ENCODE data around the gene AMACR.

Gene AMACR

DNA sequence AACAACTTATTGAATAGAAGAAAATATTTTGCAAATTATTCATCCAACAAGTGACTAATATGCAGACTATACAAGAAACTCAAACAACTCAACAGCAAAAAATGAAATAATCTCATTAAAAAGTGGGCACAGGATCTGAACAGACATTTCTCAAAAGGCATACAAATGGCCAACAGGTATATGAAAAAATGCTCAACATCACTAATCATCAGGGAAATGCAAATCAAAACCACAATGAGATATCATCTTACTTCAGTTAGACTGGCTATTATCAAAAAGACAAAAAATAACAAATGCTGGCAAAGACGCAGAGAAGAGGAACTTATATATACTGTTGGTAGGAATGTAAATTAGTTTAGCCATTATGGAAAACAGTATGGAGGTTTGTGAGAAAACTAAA lies 1.8 kb upstream of the AMACR start:
- in situ Hi-C loops (cut with MboI; ENCODE audit: low sequenced_read_pairs), result no loop called here

DNA sequence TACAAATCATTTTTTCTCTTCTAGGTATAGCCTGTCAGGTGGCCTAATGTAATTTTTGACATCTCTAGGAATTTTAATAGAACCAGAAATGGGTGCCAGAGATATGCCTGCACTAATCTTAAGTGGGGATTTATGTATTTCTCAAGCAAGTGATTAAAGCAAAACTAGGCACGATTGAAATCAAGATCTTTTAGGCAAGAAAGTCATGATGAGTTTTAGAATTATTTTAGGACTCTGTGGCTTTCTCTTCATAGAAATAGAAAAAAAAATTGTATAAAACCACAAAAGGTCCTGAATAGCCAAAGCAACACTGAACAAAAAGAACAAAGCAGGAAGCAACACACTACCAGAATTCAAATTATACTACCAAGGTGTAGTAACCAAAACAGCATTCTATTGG lies 952 bp upstream of the AMACR start:
- in situ Hi-C loops (cut with MboI; ENCODE audit: low sequenced_read_pairs), result no loop called here

- in situ Hi-C loops (cut with MboI; ENCODE audit: low sequenced_read_pairs), result no loop called here
These were observed 639 bp downstream of the AMACR start for GRCh38 chr5:34007201-34007620.

GRCh38 chr5:34005681-34006080 lies 2.2 kb downstream of the AMACR start:
- in situ Hi-C loops (cut with MboI; ENCODE audit: low sequenced_read_pairs), result no loop called here

GRCh38 chr5:34005211-34005610 lies 2.6 kb downstream of the AMACR start:
- in situ Hi-C loops (cut with MboI; ENCODE audit: low sequenced_read_pairs), result no loop called here

GRCh38 chr5:34003941-34004340 lies 3.9 kb downstream of the AMACR start:
- in situ Hi-C loops (cut with MboI; ENCODE audit: low sequenced_read_pairs), result no loop called here

DNA sequence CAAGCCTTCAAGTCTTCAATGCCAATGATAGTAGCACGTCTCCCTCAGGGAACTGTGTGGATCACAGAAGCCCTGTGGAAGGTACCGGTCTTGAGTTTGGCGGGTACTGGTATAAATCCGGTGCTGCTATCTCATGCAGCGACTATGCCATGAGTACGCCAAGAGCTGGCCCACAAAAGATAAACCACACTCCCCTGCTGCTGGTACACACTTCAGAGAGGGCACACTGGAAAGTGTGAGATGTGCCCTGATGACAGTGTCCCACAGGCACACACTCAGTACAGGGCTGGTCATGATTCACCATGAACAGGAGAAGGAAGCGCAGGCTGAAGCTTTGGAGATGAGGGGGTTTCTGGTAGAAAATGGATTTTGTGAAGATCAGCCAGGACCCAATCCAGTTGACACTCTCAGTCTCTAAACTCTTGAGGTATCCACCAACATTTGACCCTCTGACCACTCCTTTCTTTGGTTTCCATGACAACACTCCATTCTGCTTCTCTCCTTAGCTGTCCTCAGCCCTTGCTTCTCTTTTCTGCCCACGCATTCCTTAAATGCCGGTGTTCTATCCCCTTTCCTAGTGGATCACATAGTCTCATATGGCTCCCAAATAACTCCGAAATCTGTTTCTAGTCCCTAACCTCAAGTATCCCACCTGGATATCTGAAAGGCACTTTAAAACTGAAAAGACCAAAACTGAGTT lies 5.1 kb downstream of the AMACR start:
- in situ Hi-C loops (cut with MboI; ENCODE audit: low sequenced_read_pairs), result no loop called here

DNA sequence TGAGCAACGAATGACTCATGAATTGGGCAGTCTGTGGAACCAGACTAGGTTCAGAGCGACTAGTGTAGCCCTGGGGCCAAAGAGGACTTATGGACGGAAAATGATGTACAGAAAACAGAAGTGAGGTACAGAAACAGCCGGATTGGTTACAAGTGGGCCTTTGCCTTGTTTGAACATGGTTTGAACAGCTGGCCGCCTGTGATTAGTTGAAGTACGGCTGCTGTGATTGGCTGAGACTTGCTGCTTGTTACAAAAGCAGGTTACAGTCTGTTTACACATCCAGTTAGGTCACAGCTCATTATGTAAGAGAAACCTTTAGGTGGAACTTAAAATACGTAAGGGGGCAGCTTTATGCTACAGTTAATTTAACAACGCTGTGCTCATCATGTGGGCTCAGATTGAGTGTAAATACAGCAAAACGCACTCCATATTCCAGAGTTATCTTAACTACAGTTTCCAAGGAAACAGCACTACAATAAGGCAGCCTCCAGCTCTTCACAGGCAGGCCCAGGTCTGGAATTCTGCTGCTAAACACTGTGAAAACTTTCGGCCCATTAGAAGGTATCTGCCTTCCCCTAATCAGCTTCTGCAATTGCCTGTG lies 6.5 kb downstream of the AMACR start:
- in situ Hi-C loops (cut with MboI; ENCODE audit: low sequenced_read_pairs), result no loop called here

GRCh38 chr5:33999978-34000377 lies 7.9 kb downstream of the AMACR start:
- in situ Hi-C loops (cut with MboI; ENCODE audit: low sequenced_read_pairs), result no loop called here

DNA sequence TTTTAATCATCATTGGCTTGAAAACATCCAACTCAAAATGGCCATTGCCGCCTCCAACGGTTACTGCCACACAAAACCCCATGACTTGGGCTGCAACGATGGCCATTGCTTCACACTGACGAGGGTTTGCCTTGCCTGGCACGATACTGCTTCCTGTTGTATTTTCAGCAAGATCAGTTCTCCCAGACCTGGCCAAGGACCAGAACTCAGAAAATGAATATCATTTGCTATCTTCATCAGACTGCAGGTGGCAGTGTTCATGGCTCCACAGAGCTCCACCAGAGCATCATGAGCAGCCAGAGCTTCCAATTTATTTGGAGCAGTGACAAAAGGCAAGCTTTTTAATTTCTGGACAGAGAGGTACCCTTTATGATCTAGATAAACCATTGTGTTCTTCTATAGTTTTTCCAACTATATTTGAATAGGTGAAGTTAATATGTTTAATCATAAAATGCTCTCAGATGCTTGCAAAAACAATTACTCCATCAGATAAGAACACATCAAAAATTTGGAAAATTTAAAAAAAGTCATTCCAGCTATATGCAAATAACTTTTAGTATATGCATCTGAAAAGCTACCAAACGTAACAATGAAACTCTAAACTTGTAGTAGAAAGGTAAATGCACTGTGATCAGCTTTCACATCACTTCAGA lies 10.4 kb downstream of the AMACR start:
- in situ Hi-C loops (cut with MboI; ENCODE audit: low sequenced_read_pairs), result no loop called here

DNA sequence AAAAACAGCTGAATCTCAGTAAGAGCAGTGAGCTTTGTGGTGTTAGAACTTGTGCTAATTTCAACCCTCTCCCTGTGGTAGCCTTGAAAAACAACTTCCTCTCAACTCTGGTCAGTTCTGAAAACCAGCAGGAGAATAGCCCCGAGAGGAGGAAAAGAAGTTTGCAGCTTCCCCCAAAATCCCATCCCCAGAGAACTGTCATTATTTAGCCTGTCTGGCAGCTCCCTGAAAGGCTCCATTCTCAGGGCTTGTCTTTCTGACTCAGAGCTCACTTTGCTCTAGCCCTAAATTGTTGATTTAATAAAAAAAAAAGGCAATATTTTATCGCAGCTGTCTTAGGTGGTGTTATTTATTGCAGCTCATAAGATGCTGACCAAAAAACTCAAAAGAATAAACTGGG lies 12.0 kb downstream of the AMACR start:
- in situ Hi-C loops (cut with MboI; ENCODE audit: low sequenced_read_pairs), result no loop called here

DNA sequence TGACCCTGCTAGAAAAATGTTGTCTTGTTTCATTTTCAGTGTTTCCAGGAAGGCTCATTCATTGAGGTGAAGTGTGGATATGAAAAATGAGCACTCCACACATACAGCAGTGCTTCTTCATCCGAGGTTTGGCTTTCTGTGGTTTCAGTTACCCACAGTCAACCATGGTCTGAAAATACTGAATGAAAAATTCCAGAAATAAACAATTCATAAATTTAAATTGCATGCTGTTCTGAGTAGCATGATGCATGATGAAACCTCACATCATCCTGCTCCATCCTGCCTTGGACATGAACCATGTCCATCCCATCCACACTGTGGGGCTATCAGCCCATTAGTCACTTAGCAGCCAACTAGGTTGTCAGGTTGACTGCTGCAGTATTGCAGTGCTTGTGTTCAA lies 13.0 kb downstream of the AMACR start:
- in situ Hi-C loops (cut with MboI; ENCODE audit: low sequenced_read_pairs), result no loop called here

GRCh38 chr5:33992864-33993263 lies 15.0 kb downstream of the AMACR start:
- in situ Hi-C loops (cut with MboI; ENCODE audit: low sequenced_read_pairs), result no loop called here

DNA sequence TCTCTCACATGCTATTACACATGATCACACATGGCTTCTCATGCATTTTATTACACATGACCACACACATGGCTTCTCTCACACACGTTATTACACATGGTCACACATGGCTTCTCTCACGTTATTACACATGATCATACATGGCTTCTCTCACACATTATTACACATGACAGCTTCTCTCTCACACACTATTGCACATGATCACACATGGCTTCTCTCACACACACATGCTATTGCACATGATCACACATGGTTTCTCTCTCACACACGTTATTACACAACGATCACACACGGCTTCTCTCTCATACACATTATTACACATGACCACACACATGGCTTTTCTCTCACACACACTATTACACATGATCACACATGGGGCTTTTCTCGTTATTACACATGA lies 22.4 kb downstream of the AMACR start:
- in situ Hi-C loops (cut with MboI; ENCODE audit: low sequenced_read_pairs), result no loop called here

- in situ Hi-C loops (cut with MboI; ENCODE audit: low sequenced_read_pairs), result no loop called here
These were observed 23.2 kb downstream of the AMACR start, which contains the start of gene SLC45A2 for GRCh38 chr5:33984671-33985124. TSS of gene SLC45A2 (minus strand) at chr5:33984693. CDS start at chr5:33984583, 110 bp downstream.

DNA sequence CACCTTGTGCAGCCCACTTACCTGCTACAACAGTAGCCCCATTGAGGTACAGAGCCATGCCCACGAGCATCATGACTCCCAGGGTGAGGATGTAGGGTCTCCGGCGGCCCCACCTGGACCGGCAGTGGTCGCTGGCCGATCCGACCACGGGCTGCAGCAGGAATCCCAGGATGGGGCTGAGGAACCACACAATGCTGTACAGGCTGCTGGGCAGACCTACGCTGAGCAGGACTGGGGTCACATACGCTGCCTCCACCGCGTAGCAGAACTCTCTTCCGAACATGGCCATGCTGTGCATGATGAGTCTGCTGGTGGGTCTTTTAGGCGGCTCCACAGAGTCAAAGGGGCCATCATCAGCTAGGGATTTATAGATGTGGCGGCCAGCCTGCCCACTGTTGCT lies 23.7 kb downstream of the AMACR start:
- in situ Hi-C loops (cut with MboI; ENCODE audit: low sequenced_read_pairs), result no loop called here

- in situ Hi-C loops (cut with MboI; ENCODE audit: low sequenced_read_pairs), result no loop called here
These were observed 26.3 kb downstream of the AMACR start for GRCh38 chr5:33981408-33982162.

DNA sequence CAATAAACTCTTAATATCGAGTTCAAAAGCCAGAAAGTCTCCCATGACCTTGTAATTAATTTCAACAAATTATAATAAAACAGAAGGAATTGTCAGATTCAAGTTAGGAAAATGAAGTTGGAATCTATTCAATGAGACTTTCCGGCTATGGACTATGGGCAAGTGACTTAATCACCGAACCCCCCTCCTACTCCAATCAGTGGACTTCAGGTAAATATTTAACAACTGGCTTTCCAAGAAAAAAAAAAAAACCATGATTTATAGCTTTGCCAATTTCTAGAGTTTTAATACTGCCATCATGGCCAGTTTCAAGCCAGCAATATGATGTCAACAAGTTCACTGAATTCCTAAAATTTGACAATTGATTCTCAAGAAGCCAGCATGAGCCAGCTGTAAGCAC lies 27.8 kb downstream of the AMACR start:
- in situ Hi-C loops (cut with MboI; ENCODE audit: low sequenced_read_pairs), result no loop called here

GRCh38 chr5:33978306-33978705 lies 29.5 kb downstream of the AMACR start:
- in situ Hi-C loops (cut with MboI; ENCODE audit: low sequenced_read_pairs), result no loop called here

DNA sequence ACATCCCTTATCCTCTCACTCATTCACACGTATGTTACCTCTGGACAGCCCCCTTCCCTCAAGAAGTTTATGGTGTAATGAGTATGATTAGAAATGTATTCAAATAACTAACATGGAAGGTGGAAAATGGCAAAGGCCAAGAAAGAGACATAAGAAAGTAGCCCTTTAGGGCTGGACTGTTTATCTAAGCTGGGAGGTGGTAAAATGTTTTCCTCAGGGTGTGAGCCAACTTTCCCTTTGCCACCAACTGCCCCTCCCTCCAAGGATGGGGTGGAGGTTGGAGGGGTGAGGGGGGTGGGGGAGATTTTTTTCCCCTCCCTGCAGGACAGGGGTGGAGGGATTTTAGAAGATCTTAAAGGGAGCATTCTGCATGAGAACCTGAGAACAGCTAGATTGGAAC lies 31.5 kb downstream of the AMACR start:
- in situ Hi-C loops (cut with MboI; ENCODE audit: low sequenced_read_pairs), result no loop called here

GRCh38 chr5:33975852-33976251 lies 32.0 kb downstream of the AMACR start:
- in situ Hi-C loops (cut with MboI; ENCODE audit: low sequenced_read_pairs), result no loop called here
